Fibroblast of lung (primary cell): ENCODE measurements around the gene CREM. TPM values are rescaled to one million over a fixed set of nuclear protein-coding genes. Genes with fewer than 3 reads are reported as not detected.

ENCODE experiments used
- DNase-seq, 2 donors: peaks; one replicate each; pipeline versions ENCODE4 v3.0.0 to v3.0.0-alpha.2; 2010; ENCODE audit warnings: low read depth in 2 of 2
- H2AFZ ChIP-seq: 2 replicates; pipeline ENCODE4 v1.5.1; 2012; ENCODE audit warnings: low read length, control low read depth, inconsistent platforms
- H3K27ac ChIP-seq: 2 replicates; pipeline ENCODE4 v1.5.1; 2011; ENCODE audit warnings: low read length, control low read depth; ENCODE audit not compliant: insufficient read depth
- H3K27me3 ChIP-seq: 2 replicates; pipeline ENCODE4 v1.5.1; 2011; ENCODE audit warnings: mild to moderate bottlenecking, low read length; ENCODE audit not compliant: control insufficient read depth, insufficient read depth
- H3K36me3 ChIP-seq: 2 replicates; pipeline ENCODE4 v1.5.1; 2011; ENCODE audit warnings: low read length; ENCODE audit not compliant: control insufficient read depth, insufficient read depth
- H3K4me1 ChIP-seq: 2 replicates; pipeline ENCODE4 v1.5.1; 2011; ENCODE audit warnings: low read length; ENCODE audit not compliant: control insufficient read depth, insufficient read depth; ENCODE audit errors: extremely low read depth
- H3K4me2 ChIP-seq: 2 replicates; pipeline ENCODE4 v1.5.1; 2011; ENCODE audit warnings: low read length, control low read depth; ENCODE audit not compliant: insufficient read depth; ENCODE audit errors: extremely low read depth
- H3K4me3 ChIP-seq, 4 experiments: fragments of 200-600 bp in 1 of 4; sonication (generic) in 1 of 4; replicated peaks in 1 of 4; 2 replicates each; pipeline ENCODE4 v1.5.1; 2011 to 2016; ENCODE audit warnings: low read length in 4 of 4, low read depth in 3 of 4, mild to moderate bottlenecking in 3 of 4, control low read depth in 2 of 4, inconsistent platforms in 1 of 4, mixed read lengths in 1 of 4; ENCODE audit not compliant: insufficient read depth in 1 of 4; ENCODE audit errors: control extremely low read depth in 1 of 4
- H3K79me2 ChIP-seq: 2 replicates; pipeline ENCODE4 v1.5.1; 2012; ENCODE audit warnings: mild to moderate bottlenecking, low read length, inconsistent platforms; ENCODE audit not compliant: control insufficient read depth, insufficient read depth
- H3K9ac ChIP-seq: 2 replicates; pipeline ENCODE4 v1.5.1; 2011; ENCODE audit warnings: mild to moderate bottlenecking, low read length, control low read depth; ENCODE audit not compliant: insufficient read depth
- H3K9me3 ChIP-seq: 2 replicates; pipeline ENCODE4 v1.5.1; 2012; ENCODE audit warnings: low read depth, low read length; ENCODE audit not compliant: control insufficient read depth, insufficient read depth
- H4K20me1 ChIP-seq: 2 replicates; pipeline ENCODE4 v1.5.1; 2011; ENCODE audit warnings: low read length; ENCODE audit not compliant: control insufficient read depth, insufficient read depth; ENCODE audit errors: extremely low read depth
- EZH2 ChIP-seq: IDR thresholded peaks from 2 replicates; pipeline ENCODE4 v1.5.1; 2012; ENCODE audit warnings: low read length, control low read depth, mild to moderate bottlenecking; ENCODE audit errors: missing control alignments
- polyA plus RNA-seq, 2 donors: library from polyadenylated mRNA; depleted of rRNA in 1 of 2; stranded (reverse) in 1 of 2; unstranded in 1 of 2; fragments of >200 nt; gene quantifications; 2 replicates each; pipeline ENCODE4 v1.2.1, GENCODE V29; 2011 to 2012; ENCODE audit warnings: missing spikeins in 1 of 2
- total RNA-seq: library from RNA; depleted of rRNA; stranded (reverse); fragments of >200 nt; gene quantifications from 2 replicates; pipeline ENCODE4 v1.2.1, GENCODE V29; 2014
- TF ChIP-seq, protein P1 (sequence below), 2 donors: IDR thresholded peaks in 1 of 2; conservative IDR thresholded peaks in 1 of 2; 1 replicate in 1 of 2; 2 replicates in 1 of 2; pipeline ENCODE4 v1.5.1; 2011 to 2012; ENCODE audit warnings: low read length in 2 of 2, control low read depth in 1 of 2, inconsistent platforms in 1 of 2, low read depth in 1 of 2, mild to moderate bottlenecking in 1 of 2

The CREM gene
- total and polyA plus RNA-seq, 2 donors (not counting 1 experiment from before 2014, with no cell fraction given) = 29.9 to 32.1 TPM

DNA sequence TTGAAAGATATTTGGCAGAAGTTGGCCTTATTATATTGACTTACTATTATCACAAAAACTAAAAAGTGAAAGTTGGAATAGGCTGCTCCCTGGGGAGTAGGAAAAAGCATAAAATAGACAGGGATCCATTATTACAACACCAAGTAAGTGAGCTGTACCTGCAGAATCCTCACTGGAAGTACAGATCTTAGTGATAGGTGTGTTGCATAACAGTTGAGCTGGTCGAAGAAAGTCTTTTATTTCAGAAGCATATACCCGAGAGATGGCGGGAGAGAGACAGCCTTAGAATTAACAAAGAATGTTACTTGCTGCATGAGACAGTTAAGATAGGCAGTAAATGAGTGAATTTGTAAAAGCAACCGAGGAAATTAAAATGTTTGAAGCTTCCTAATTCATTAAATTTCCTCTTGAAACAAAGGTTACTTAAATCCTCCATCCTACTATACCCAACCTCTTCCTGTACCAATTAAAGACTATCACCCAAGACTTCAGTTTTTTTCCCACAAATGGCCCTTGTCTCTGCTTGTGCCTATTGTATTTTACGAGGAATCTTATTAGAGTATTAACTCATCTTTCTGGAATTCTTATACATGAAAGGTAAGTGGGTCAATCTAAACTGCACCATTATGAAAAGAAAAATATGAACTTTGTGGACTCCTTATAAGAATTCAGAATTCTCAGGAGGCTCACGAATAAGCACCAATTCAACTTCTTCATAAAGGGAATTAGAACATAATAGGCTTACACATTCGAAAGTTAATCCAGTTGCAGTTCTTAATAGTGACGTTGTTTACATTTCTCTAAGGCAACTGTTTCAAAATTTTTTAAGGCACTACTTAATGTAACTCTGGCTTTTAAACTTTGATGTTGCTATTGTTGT is 56.2 kb downstream of the CREM start:
- Histone ChIP-seq H2AFZ (no peak overlapping the region), H3K79me2 (no peaks in the 10 kb centered on the region), H3K27me3 (no peaks in the 10 kb centered on the region), H3K4me2 (no peak overlapping the region), H3K27ac (no peak overlapping the region), H3K4me3 (no peak overlapping the region), H3K36me3 (no peaks in the 10 kb centered on the region), H3K9ac (no peak overlapping the region), H4K20me1 (no peaks in the 10 kb centered on the region), H3K4me1 (no peaks in the 10 kb centered on the region), H3K9me3 (no peaks in the 10 kb centered on the region)
- no peak for DNase-seq
- TF ChIP-seq, protein P1, sequence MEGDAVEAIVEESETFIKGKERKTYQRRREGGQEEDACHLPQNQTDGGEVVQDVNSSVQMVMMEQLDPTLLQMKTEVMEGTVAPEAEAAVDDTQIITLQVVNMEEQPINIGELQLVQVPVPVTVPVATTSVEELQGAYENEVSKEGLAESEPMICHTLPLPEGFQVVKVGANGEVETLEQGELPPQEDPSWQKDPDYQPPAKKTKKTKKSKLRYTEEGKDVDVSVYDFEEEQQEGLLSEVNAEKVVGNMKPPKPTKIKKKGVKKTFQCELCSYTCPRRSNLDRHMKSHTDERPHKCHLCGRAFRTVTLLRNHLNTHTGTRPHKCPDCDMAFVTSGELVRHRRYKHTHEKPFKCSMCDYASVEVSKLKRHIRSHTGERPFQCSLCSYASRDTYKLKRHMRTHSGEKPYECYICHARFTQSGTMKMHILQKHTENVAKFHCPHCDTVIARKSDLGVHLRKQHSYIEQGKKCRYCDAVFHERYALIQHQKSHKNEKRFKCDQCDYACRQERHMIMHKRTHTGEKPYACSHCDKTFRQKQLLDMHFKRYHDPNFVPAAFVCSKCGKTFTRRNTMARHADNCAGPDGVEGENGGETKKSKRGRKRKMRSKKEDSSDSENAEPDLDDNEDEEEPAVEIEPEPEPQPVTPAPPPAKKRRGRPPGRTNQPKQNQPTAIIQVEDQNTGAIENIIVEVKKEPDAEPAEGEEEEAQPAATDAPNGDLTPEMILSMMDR (conservative IDR thresholded peaks at IDR 0.05 in 1 of 2, IDR thresholded peaks at IDR 0.05 in 1 of 2; ENCODE audit: low read depth in 1 of 2, low read length in 2 of 2) = no peak
- TF ChIP-seq EZH2 = no peak

DNA sequence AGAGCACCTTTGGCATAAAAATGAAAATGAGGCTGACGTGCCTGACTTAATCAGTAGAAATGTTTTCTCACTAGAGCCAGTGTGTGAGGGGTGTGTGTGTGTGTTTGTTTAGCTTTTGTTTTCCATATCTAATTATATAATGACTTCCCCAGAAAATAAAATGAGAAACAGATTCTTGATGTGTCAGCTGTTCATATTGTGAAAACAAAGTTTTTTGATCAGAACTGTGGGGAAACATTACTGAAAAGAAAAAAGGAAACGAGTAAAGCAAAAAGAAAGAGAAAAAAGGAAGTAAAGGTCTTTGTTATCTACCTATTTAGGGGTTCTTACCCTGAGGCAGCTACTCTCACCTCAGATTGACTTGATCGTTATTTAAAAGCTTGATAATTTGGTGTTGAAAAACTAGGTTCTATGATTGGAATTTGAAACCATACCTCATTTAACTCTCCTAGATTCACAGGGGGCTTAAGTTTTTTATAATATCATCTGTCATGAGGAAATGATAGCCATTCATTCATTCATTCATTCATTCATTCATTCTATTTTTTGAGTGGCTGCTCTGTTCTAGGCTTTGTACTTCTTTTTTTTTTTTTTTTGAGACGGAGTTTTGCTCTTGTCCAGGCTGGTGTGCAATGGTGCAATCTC is 58.0 kb downstream of the CREM start:
- Histone ChIP-seq H3K9me3 (no peaks in the 10 kb centered on the region), H3K79me2 (no peaks in the 10 kb centered on the region), H3K9ac (no peak overlapping the region), H4K20me1 (no peaks in the 10 kb centered on the region), H3K27ac (no peak overlapping the region), H3K27me3 (no peaks in the 10 kb centered on the region), H3K4me3 (no peak overlapping the region), H3K36me3 (no peaks in the 10 kb centered on the region), H3K4me1 (no peaks in the 10 kb centered on the region), H3K4me2 (no peak overlapping the region), H2AFZ (no peak overlapping the region)
- DNase-seq = no peak
- TF ChIP-seq, protein P1 (conservative IDR thresholded peaks at IDR 0.05 in 1 of 2, IDR thresholded peaks at IDR 0.05 in 1 of 2; ENCODE audit: low read depth in 1 of 2, low read length in 2 of 2) = no peak
- TF ChIP-seq EZH2 = no peak

DNA sequence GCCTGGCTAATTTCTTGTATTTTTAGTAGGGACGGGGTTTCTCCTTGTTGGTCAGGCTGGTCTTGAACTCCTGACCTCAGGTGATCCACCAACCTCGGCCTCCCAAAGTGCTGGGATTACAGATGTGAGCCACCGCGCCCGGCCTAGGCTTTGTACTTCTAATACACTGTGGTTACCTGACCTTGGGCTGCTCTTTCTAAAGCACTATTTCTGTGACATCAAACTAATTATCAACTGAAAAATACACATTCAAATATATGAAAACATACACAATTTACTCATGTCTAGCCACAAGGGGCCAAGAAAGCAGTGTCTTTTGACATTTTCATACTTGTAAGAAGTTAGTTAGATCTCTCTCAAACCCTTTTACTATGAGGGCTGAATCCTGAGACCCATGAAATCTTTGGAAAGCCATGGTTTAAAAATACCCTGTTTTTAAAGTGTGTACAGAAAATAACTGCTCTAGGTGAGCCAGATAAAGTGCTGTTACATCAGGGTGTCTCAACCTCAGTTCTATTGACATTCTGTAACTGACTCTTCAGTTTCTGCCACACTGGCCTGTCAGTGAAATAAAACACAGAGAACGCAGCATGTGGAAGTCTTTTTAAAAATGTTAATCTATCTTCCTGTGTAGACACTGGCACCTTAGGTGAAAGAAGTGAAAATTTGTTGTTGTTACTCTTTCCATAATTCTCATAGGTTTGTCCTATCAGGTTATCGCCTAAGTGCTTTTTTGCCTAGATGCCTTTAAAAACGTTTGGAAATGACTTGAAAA is 58.8 kb downstream of the CREM start:
- no peak for DNase-seq
- H3K9ac ChIP-seq = no peak overlapping the region
- no peak for TF ChIP-seq EZH2
- TF ChIP-seq, protein P1 (conservative IDR thresholded peaks at IDR 0.05 in 1 of 2, IDR thresholded peaks at IDR 0.05 in 1 of 2; ENCODE audit: low read depth in 1 of 2, low read length in 2 of 2) = no peak
- no peaks in the 10 kb centered on the region for H3K79me2 ChIP-seq
- no peaks in the 10 kb centered on the region for H3K9me3 ChIP-seq
- no peaks in the 10 kb centered on the region for H4K20me1 ChIP-seq
- no peak overlapping the region for H3K27ac ChIP-seq
- no peaks in the 10 kb centered on the region for H3K27me3 ChIP-seq
- no peaks in the 10 kb centered on the region for H3K36me3 ChIP-seq
- H3K4me3 ChIP-seq = no peak overlapping the region
- no peak overlapping the region for H3K4me2 ChIP-seq
- no peaks in the 10 kb centered on the region for H3K4me1 ChIP-seq
- no peak overlapping the region for H2AFZ ChIP-seq
